Panc1 (cell line): Measurements from ENCODE around the gene OLFML2A. TPM values are rescaled to one million over a fixed set of nuclear protein-coding genes. Genes with fewer than 3 reads are reported as not detected.

Experiments
- ATAC-seq: fragments of 200-7000 bp; cut with Tn5 transposase; 2 replicates; pipeline ENCODE4 v1.9.1; 2020; ENCODE audit warnings: mild to moderate bottlenecking, moderate library complexity
- BruUV-seq: library from RNA; stranded (reverse); fragments of 400-500 nt; replicated peaks from 2 replicates; lab custom pipeline; 2021; lab: Mats Ljungman, UMichigan
- CTCF ChIA-PET: fragments of 300-600 bp; sonication (Branson Sonifier 250); formaldehyde crosslinking; loops from one replicate; lab custom pipeline; 2022; ENCODE audit warnings: antibody characterized with exemption; lab: Charles Lee
- POLR2A ChIA-PET: fragments of 300-600 bp; sonication (Branson Sonifier 250); formaldehyde crosslinking; loops from one replicate; lab custom pipeline; 2022; ENCODE audit warnings: antibody characterized with exemption; lab: Charles Lee
- DNase-seq: peaks from one replicate; pipeline ENCODE4 v3.0.0-alpha.2; 2010; ENCODE audit warnings: low read depth, low spot score
- H3K27ac ChIP-seq: 2 replicates; pipeline ENCODE4 v1.5.1; 2011; ENCODE audit warnings: mild to moderate bottlenecking, low read length, inconsistent platforms
- H3K27me3 ChIP-seq: fragments of 200-500 bp; sonication (Bioruptor generic); 2 replicates; pipeline ENCODE4 v1.6.0; 2014; ENCODE audit warnings: low read length, inconsistent platforms; ENCODE audit not compliant: control insufficient read depth, insufficient read depth
- H3K36me3 ChIP-seq: fragments of 200-500 bp; sonication (Bioruptor generic); 2 replicates; pipeline ENCODE4 v1.5.1; 2014; ENCODE audit warnings: inconsistent platforms, mild to moderate bottlenecking, low read length, moderate library complexity; ENCODE audit not compliant: control insufficient read depth, insufficient read depth
- H3K4me1 ChIP-seq: 2 replicates; pipeline ENCODE4 v1.5.1; 2011; ENCODE audit warnings: inconsistent platforms, mild to moderate bottlenecking, low read length, moderate library complexity; ENCODE audit not compliant: control insufficient read depth, insufficient read depth
- H3K4me3 ChIP-seq, 2 experiments: 2 replicates each; pipeline ENCODE4 v1.5.1; 2011 to 2012; ENCODE audit warnings: low read depth in 2 of 2, low read length in 2 of 2, mild to moderate bottlenecking in 2 of 2, inconsistent platforms in 1 of 2, moderate library complexity in 1 of 2
- H3K9me3 ChIP-seq: fragments of 200-500 bp; sonication (Bioruptor generic); 2 replicates; pipeline ENCODE4 v1.5.1; 2014; ENCODE audit warnings: low read depth, mild to moderate bottlenecking, inconsistent platforms, low read length, moderate library complexity; ENCODE audit not compliant: control insufficient read depth, insufficient read depth
- POLR2AphosphoS5 ChIP-seq: IDR thresholded peaks from 2 replicates; pipeline ENCODE4 v1.6.1; 2012; ENCODE audit warnings: mild to moderate bottlenecking, low read depth, low read length, moderate library complexity
- REST ChIP-seq, 2 experiments: IDR thresholded peaks; 2 replicates each; pipeline ENCODE4 v1.6.1; 2011 to 2012; ENCODE audit warnings: low read depth in 2 of 2, control low read depth in 1 of 2, low read length in 1 of 2, mild to moderate bottlenecking in 1 of 2, moderate library complexity in 1 of 2; ENCODE audit not compliant: insufficient read depth in 1 of 2
- SIN3A ChIP-seq: IDR thresholded peaks from 2 replicates; pipeline ENCODE4 v1.6.1; 2012; ENCODE audit warnings: low read depth, mild to moderate bottlenecking, low read length, moderate library complexity, borderline replicate concordance; ENCODE audit not compliant: insufficient read depth
- TCF7L2 ChIP-seq: IDR thresholded peaks from 2 replicates; pipeline ENCODE4 v1.6.1; 2011; ENCODE audit warnings: mild to moderate bottlenecking, low read depth, low read length, inconsistent platforms
- in situ Hi-C: cut with HindIII; loops from 2 replicates; pipeline ENCODE4 v1.10.0; 2016; ENCODE audit warnings: low sequenced_read_pairs, low pct_unique_long_range_greater_than_20kb
- intact Hi-C: fragments of 100-400 bp; cut with micrococcal nuclease; formaldehyde crosslinking; loops from one replicate; pipeline ENCODE4 v1.10.0; 2022; ENCODE audit not compliant: unreplicated experiment
- total RNA-seq: library from RNA; stranded (reverse); gene quantifications from one replicate; pipeline ENCODE4 v1.2.1, GENCODE V29; 2021; ENCODE audit not compliant: unreplicated experiment
- TF ChIP-seq, protein P1 (sequence below): fragments of 450-650 bp; IDR thresholded peaks from 2 replicates; pipeline ENCODE4 v1.5.1; 2017; ENCODE audit warnings: mild to moderate bottlenecking

The OLFML2A gene
- total RNA-seq, 1 experiment from 2014 or later: 44.5 TPM

- intact Hi-C loops: no loop called here
- BruUV-seq: no TSS peak
- CTCF ChIA-PET: interaction anchor here (0.6 to 1.5 kb wide), 2 partner anchors 68 to 500 kb away, joined by 3 read pairs; no protein-coding TSS in a partner anchor
Observed at GRCh38 chr9:124783830-124784229, 6.9 kb downstream of the OLFML2A start.

GRCh38 chr9:124784509-124784908 is 7.6 kb downstream of the OLFML2A start:
- BruUV-seq: no TSS peak
- in situ Hi-C loops: no loop called here
- Histone ChIP-seq H3K4me3 (no peak overlapping the region), H3K4me1 (peaks cover 29% of the 10 kb centered on the region), H3K27ac (no peak overlapping the region), H3K9me3 (no peaks in the 10 kb centered on the region), H3K36me3 (no peaks in the 10 kb centered on the region), H3K27me3 (no peaks in the 10 kb centered on the region)
- ChIA-PET POLR2A (no interaction called here), CTCF (interaction anchor here (1.5 kb wide), 1 partner anchor 68 kb away, joined by 3 read pairs; no protein-coding TSS in a partner anchor)
- ATAC-seq (no peak), DNase-seq (no peak)
- intact Hi-C loops: no loop called here
- no peak for TF ChIP-seq REST (IDR thresholded peaks at IDR 0.05; ENCODE audit: insufficient read depth in 1 of 2, low read depth in 2 of 2, low read length in 1 of 2)
- no peak for TF ChIP-seq TCF7L2
- TF ChIP-seq POLR2AphosphoS5: no peak
- TF ChIP-seq SIN3A: no peak
- TF ChIP-seq, protein P1, sequence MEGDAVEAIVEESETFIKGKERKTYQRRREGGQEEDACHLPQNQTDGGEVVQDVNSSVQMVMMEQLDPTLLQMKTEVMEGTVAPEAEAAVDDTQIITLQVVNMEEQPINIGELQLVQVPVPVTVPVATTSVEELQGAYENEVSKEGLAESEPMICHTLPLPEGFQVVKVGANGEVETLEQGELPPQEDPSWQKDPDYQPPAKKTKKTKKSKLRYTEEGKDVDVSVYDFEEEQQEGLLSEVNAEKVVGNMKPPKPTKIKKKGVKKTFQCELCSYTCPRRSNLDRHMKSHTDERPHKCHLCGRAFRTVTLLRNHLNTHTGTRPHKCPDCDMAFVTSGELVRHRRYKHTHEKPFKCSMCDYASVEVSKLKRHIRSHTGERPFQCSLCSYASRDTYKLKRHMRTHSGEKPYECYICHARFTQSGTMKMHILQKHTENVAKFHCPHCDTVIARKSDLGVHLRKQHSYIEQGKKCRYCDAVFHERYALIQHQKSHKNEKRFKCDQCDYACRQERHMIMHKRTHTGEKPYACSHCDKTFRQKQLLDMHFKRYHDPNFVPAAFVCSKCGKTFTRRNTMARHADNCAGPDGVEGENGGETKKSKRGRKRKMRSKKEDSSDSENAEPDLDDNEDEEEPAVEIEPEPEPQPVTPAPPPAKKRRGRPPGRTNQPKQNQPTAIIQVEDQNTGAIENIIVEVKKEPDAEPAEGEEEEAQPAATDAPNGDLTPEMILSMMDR: no peak

More at GRCh38 chr9:124783830-124784229, 6.9 kb downstream of the OLFML2A start:
- DNase-seq (no peak), ATAC-seq (no peak)
- no peak for TF ChIP-seq POLR2AphosphoS5
- no peak for TF ChIP-seq SIN3A
- no peak for TF ChIP-seq TCF7L2
- no peak for TF ChIP-seq REST (IDR thresholded peaks at IDR 0.05; ENCODE audit: insufficient read depth in 1 of 2, low read depth in 2 of 2, low read length in 1 of 2)
- TF ChIP-seq, protein P1: no peak
- Histone ChIP-seq H3K36me3 (no peaks in the 10 kb centered on the region), H3K4me1 (peaks cover 32% of the 10 kb centered on the region), H3K9me3 (no peaks in the 10 kb centered on the region), H3K27me3 (no peaks in the 10 kb centered on the region), H3K27ac (no peak overlapping the region), H3K4me3 (no peak overlapping the region)
- POLR2A ChIA-PET: no interaction called here
- in situ Hi-C loops: no loop called here
